Suppressor macrophage treated with lipopolysaccharide for 4 hours (primary cell): ENCODE data around the gene NAAA.
"Not testable (repeated sequence)": the region's sequence is repeated elsewhere in the genome, so short reads cannot be mapped to it uniquely, and the experiment has no call there.

Experiments used
- DNase-seq: peaks from one replicate; pipeline ENCODE4 v3.0.0-alpha.2; 2020

Gene NAAA

DNA sequence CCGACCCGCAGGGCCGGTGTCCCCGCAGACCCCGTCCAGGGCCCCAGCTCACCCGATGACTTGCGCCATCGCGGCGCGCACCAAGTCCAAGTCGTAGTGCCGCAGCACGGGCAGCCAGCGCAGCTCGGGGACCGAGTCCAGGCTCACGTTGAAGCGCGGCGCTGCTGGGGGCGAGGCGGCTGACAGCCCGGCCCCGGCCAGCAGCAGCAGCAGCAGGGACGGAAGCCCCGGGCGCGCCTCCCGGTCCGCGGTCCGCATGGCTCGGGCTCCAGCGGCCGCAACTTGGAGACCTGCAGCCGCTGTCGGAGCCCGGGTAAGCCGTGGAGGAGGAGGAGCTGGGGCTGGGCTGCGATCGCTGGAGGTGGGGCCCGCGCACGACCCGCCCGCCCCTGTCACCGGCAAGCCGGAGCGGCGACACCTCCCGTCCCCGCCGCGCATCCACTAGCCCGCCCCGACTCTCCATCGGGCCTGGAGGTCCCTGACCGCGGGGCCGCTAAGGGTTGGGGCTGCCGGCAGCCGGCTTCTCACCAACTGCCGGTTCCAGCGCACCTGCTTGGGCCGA lies at the start of gene NAAA:
NAAA (minus strand) TSS at position 322 of the 562 bp plus-strand sequence; CDS start at position 258, 64 bp downstream.
- peak; percentile 59 for DNase-seq

DNA sequence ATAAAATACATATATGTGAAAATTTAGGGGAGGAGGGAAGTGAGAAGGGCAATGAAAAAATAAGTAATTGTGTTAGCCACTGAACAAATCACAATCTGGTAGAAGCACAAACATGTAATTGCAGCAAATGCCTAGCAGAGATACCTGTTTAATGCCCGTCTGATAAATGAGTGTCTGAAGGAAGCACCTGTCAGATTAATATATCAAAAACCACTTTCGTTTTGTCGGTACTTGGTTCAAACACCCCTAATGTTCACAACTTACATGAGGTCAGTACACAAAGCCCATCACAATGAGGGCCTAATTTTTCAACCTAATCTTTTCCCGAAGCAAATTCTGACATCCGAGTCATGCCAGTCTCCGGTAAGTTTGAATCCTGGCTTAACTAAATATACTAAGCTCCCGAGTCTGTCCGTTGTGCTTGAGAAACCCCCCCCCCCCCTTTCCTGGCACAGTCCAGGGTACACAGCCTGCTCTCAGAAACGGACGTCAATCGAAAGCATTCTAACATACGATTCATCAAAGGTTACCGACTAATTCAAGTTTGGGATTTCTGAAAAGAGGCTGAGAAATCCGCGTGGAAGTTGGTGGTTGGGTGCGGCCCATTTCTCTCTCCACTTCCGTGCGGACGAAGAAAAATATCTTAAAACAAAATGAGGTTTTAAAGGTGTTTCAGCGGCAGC lies 49.2 kb upstream of the NAAA start:
- peak; percentile 27 for DNase-seq

DNA sequence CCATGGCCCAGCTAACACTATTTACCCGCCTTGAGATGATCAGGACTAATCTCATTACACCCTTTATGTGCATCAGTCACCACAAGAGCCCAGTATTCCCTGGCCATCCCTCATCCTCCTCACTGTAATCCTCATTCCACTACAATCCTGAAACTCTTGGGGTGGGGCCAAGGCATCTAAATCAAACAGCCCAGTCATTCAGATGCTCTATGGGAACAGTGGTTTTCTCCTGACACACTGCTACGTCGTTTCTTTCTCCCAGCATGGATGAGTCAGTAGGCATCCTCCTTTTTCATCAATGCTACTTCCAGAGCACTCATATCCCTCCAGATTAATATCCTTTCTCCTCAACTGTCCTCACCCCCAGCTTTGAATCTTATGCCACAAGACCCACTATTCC lies 44.3 kb upstream of the NAAA start:
- DNase-seq = no peak

DNA sequence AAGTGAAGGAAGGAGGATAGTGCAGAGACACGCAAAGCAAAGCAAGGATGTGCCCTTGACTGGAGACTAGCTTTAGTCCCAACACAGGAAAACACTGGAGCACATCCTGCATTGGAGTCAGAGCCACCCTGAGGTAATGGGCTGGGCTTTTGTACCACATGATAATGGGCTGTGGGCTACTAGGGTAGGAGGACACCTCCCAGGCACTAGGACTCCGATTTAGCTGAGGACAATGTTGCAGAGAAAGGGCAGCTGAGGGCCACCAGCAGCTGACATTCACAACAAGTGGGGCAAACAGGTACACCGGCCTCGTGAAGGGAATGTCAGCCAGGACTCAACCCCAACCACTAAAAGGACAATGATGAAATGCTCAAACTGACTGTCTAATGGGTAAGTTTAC lies 39.8 kb upstream of the NAAA start:
- DNase-seq = no peak

DNA sequence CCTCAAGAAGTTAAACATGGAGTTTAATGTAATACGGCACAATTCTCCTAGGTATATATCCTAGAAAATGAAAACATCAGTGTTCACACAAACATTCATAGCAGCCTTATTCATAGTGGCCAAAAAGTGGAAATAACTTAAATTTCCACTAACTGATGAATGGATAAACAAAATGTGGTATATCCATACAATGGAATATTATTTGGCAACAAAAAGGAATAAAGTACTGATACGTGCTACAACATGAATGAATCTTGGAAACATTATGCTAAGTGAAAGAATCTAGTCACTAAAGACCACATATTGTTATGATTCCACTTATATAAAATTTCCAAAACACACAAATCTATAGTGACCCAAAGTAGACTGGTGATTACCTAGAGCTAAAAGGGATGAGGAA lies 35.4 kb upstream of the NAAA start:
- no peak for DNase-seq

DNA sequence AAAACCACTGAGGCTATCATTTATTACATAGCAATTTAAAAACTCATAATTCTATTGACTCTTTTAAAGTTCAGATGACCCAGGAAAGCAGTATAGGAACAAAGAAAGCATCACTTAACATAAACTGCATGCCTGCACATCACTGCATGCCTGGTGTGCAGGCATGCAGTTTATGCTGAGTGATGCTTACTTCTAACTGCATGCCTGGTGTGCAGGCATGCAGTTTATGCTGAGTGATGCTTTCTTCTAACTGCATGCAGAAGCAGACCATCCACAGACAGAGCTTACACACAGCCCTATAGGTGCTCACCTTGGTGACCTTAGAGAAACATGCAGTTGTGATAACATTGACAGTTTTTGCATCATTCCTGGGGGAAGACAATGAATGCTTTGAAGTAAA lies 33.0 kb upstream of the NAAA start:
- no peak for DNase-seq

DNA sequence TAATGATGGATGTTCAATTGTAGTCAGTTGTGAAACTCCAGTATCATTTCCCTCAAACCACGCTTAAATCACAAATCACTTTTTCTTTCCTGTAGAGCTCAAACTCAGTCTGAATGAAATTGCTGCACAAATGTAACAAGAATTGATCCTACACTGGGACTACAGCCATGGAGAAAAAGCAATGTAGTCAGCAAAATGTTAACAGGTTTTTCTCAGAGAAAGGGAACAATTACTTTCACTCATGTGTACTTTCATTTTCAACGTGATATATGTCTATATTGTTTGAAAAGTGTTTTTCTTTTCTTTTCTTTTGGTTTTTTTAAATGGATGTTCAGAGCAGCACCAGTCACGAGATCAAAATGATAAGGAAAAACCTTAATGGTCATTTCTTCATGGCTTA lies 27.3 kb upstream of the NAAA start:
- DNase-seq = no peak

DNA sequence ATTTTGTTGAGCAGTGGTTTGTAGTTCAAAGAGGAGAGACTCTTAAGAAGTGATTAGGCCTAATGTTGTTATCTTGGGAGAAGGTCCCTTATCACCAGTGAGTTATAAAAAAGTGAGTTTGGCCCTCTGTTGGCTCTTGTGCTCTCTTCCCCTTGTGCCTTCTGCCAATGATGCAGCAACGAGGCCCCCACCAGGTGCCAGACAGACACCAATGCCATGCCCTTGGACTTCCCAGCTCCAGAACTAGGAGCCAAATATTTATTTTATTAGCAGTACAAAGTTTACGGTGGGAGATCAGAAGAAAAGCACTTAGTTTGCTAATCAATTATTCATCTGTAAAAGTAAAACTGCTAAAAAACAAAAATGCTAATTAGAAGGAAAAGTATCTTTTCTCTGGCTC lies 22.7 kb upstream of the NAAA start:
- no peak for DNase-seq

DNA sequence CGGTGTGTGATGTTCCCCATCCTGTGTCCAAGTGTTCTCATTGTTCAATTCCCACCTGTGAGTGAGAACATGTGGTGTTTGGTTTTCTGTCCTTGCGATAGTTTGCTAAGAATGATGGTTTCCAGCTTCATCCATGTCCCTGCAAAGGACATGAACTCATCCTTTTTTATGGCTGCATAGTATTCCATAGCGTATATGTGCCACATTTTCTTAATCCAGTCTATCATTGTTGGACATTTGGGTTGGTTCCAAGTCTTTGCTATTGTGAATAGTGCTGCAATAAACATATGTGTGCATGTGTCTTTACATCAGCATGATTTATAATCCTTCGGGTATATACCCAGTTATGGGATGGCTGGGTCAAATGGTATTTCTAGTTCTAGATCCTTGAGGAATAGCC lies 21.3 kb upstream of the NAAA start:
- not testable (repeated sequence) for DNase-seq

DNA sequence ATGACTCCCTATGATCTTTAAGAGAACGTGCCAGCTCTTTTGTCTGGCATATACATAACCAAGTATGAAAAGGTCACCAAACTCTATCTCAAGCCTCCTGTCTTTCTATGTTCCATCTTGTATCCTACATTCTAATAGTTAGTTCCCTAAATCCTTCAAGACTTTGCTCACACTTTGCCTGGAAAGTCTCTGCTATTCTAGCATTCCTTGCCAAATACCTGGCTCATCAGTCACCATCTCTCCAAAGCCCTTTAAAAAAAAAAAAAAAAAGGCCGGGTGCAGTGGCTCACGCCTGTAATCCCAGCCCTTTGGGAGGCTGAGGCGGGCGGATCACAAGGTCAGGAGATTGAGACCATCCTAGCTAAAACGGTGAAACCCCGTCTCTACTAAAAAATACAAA lies 17.7 kb upstream of the NAAA start:
- not testable (repeated sequence) for DNase-seq

DNA sequence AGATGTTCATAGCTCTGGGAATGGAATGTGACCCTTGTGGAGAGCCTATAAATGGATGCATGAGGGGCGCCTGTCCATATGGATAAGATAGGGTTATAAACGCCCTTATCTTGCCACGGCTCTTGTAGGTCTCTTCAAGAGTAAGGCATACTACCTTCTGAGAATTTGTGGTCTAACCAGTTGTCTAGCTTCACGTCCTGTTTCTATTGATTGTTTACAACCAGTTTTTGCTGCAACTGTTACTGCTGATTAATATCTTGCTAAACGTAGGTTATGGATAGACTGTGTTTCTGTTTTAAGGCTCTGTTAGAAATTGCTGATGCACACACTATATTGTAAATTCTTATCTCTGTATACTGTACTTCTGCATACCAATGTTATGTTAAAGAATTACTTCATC lies 14.0 kb upstream of the NAAA start:
- DNase-seq = not testable (repeated sequence)

DNA sequence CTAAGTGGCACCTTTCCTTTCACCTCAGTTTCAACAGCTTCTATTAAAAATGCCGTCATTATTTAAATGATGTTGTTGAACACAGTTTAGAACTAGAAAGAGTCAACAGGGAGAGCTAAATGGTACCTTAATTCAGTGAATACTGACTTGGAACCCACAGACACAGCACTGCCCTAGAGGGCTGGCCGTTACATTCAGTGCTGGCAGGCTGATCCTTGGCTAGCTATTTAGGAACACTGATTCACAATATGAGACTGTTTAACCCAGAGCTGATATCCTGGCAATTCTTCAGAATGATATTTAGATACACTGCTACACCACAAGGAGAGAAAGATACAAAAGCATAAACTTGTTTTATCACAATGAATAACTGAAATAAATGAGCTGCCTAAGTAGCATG lies 12.7 kb upstream of the NAAA start:
- no peak for DNase-seq

DNA sequence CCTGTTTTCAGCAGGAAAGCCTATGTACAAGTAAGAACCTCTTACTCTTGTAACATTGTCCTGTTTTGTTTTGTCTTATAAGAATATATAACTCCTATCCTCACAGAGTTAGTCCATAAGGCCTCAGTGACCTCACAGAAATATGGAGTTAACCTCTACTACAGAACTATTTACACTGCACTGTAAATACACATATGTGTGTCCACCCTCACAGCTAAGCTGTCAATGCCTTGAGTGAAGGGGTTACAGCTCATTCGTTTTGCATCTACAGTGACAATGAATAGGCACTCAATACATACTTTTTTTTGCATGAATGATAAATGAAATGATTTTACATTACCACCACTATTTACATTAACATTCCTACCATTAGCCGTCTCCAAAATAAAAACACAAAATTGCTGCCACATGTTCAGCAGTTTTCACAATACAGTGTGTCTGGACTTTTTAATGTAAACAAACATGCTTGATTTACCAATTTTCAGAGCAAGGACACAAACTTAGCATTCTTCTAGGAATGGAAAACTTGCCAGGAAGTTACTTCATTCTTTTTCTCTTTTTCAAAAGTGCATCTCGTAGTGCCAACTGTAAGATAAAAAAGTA lies 9.5 kb upstream of the NAAA start:
- DNase-seq = no peak

DNA sequence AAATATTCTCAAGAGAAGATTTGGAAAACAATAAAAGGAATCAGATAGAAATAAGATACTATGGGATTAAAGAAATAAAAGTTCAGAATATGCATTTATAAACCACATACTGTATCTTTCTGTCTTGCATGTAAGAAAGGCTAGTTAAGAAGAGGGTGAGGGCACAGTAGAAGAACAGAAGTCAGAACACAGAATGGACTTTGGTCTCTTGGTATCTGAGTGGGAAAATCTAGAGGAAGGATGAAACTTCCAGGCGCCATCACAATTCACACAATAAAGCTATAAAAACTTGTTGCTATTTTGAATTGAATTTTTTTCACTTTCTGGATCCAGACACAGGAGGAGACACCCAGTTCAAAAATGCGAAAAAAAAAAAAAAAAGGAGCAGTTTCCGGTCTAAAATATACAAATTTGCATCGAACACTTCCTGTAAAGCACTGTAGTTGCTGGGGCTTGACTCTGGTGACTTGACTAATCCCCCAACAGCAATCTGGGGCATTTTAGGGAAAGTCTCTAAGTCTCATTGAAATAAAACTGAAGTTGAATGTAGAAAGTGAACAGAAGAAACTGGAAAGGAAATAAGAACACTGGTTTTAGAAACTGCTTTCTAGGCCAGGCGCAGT lies 8.1 kb upstream of the NAAA start:
- no peak for DNase-seq

DNA sequence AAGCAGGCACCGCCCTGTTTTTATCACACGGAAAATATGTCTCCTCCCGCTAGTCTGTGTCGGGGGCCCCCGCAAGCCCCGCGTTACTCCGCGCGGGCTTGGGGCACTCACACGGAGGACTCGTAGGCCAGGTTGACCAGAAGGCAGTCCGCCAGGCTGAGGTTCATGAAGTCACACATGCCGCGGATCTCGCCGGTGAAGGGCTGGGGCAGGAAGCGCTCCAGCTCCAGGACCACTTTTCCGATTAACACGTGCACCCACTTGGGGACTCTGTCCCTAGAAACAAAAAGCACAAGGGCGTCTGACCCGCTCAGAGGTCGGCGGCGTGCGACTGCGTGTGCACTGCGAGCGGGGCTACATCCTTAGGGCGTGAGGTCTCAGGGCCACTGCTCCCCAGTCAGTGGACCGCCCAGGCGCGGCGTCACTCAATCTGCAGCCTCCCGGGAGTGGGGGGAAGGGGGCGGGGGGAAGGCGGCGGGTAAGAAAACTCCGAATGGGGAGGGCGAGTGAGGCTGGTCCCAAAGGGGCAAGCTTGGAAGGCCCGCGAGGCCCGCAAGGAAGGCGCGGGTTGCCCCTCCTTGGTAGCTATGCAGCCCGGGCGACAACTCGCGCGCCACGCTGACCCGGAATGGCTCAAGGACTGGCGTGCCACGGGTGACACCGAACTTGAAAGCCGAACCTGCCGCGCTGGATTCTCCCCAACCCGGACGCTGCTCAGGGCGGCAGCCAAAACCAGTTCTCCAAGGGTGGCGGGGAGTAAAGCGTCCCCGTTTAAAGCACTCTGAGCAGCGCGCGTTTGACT lies 722 bp downstream of the NAAA start:
- DNase-seq = peak; percentile 71

DNA sequence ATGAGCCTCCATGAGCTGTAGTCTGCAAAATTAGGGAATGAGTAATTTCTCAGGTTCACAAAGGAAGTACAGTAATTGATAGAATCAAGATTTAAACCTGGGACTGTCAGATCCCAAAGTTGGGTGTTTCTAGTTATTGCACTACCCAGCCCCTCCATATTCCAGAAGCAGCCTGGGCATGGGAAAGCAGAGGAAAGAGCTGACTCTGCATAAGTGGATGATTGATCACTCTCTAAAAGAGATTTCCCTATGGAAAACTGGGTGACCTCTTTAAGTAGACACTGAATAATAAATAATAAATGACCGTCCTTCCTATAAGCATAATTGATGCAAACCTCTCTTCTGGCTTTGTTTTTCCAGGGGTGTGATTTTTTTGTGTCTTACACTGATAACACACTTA lies 5.2 kb downstream of the NAAA start:
- DNase-seq = no peak

DNA sequence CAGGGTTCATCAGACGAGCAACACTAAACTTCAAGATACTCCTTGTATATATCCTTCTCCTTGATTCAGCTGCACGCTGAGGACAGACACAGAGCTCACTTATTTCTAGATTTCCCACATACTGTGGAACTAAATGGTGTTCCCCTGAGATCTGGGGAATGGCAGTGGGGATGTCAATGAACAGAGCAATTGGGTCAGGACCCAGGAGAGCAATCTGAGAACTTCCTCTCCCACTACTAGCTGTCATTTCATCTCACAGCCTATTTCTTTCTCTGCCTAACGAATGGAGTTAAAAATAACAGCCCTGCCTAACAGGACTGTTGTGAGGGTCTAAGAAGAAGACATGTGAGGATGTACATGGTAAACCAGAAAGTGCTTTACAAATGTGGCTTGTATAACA lies 10.7 kb downstream of the NAAA start:
- no peak for DNase-seq

DNA sequence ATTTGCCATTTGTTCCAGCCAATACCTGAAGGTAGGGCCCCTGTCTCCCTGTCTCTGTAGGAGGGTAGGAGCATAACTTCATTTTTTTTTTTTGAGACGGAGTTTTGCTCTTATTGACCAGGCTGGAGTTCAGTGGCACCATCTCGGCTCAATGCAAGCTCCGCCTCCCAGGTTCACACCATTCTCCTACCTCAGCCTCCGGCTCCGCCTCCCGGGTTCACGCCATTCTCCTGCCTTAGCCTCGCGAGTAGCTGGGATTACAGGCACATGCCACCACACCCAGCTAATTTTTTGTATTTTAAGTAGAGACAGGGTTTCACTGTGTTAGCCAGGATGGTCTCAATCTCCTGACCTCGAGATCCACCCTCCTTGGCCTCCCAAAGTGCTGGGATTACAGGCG lies 15.9 kb downstream of the NAAA start:
- DNase-seq = not testable (repeated sequence)

DNA sequence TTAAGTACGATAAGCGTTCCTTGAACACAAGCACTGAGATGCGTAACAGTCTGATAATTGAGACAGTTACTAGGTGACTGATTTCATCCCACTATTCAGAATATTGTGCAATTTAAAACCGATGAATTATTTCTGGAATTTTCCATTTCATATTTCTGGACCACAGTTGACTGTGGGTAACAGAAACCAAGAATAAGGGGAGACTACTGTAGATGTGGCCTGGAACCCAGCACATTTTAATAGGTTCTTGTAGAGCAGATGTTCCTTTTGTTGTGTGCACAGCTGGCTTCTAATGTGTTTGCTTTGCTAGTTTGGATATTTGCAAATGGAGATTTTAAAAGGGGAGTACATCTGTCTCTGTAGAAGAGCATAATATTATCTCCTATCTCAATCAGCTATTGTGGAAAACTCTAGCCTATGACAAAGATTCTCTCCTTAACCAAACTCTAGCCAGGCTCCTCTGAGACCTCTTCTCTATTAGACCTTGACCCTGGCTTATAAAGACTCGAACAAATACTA lies 16.4 kb downstream of the NAAA start:
- DNase-seq = no peak

DNA sequence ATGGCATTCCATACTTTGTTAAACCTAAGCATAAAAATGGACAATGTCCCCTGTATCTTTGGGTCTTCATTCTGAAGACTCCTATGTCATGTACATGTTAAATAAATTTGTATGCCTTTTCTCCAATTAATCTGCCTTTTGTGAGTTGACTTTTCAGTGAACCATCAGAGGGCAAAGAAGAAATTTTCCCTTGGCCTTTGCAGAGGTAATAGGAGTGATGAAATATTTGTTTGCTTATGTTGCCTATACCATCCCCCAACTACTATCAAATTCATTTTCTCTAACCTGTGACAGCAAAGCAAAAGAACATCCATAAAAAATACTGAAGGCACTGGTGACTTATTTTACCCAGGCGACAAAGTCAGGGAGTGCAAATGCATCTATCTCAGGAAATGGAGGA lies 18.2 kb downstream of the NAAA start:
- DNase-seq = no peak

DNA sequence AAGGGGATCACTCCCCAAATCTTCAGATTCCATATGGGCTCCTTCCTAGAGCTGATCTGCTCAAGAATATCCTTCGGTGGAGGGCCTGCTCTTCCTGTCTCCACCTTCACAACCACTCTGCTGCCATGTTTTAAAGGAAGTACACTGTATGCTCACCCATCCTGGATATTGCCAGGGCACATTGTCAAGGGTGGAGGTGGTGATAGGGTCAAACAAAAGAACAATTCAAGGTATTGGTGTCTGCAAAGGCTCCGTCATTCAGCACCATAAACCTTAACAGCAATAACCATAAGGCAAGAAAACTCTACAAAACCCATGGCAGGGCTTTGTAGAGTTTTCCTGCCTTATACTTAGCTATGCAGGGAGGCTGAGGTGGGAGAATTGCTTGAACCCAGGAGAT lies 18.9 kb downstream of the NAAA start:
- DNase-seq = no peak

DNA sequence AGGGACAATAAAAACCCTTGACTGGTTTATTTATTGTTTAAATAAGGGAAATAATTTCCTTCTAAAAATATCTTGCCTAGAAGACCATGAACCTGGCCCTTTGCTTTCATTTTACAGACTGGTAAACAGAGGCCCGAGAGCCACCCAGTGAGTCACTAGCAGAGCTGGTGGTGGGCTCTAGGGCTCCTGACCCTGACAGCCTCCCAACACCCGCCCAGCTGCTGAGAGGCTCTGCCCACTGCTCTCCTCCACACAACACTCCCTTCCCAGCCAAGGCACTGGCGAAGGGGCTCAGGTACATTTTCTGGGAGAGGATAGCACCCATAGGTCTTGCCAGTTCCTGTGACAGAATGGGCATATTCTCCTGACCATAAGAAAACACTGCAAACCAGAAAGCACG lies 20.5 kb downstream of the NAAA start:
- no peak for DNase-seq

DNA sequence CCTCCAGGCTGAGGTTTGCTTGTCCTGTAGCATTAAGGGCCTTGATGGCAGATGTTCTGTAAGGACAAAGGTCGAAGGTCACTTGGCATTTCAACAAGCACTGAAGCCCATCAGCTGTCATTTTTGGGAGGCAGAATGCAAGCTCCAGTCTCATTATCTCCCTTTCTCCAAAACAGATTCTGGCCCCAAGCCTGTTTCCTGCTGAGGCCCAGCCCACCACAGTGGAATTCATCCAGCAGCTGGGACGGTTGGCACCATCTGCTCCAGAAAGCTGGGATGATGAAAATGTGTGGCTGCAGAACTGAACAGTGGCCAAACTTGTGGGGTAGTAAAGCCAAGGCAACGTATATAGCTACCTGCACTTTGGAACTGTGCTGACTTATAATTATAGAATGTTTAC lies 20.9 kb downstream of the NAAA start:
- no peak for DNase-seq
